Measurements from ENCODE around the gene UQCR10.

UQCR10 gene

GRCh38 chr22:29738118-29738815 is 28.9 kb upstream of the UQCR10 start:
- H3K27ac ChIP-seq (ENCODE audit: low read length): no peak overlapping the region
- H3K9me3 ChIP-seq (ENCODE audit: control insufficient read depth, low read depth, low read length): no peaks in the 10 kb centered on the region
- H3K4me1 ChIP-seq (ENCODE audit: control insufficient read depth, low read depth, low read length): peaks cover 10% of the 10 kb centered on the region
- no peak overlapping the region for H3K9ac ChIP-seq (ENCODE audit: low read length)
- no peak overlapping the region for H3K4me3 ChIP-seq (ENCODE audit: low read length)
- no peaks in the 10 kb centered on the region for H3K27me3 ChIP-seq (ENCODE audit: control insufficient read depth, insufficient read depth, low read length)
- H3K36me3 ChIP-seq (ENCODE audit: control insufficient read depth, low read depth, low read length): no peaks in the 10 kb centered on the region

GRCh38 chr22:29739346-29739875 is 27.8 kb upstream of the UQCR10 start:
- Histone ChIP-seq H3K27ac (ENCODE audit: low read length) (no peak overlapping the region), H3K4me3 (ENCODE audit: low read length) (no peak overlapping the region), H3K4me1 (ENCODE audit: control insufficient read depth, low read depth, low read length) (peaks cover 9% of the 10 kb centered on the region), H3K27me3 (ENCODE audit: control insufficient read depth, insufficient read depth, low read length) (no peaks in the 10 kb centered on the region), H3K9me3 (ENCODE audit: control insufficient read depth, low read depth, low read length) (no peaks in the 10 kb centered on the region), H3K9ac (ENCODE audit: low read length) (no peak overlapping the region), H3K36me3 (ENCODE audit: control insufficient read depth, low read depth, low read length) (no peaks in the 10 kb centered on the region)

GRCh38 chr22:29740216-29740615 is 27.0 kb upstream of the UQCR10 start:
- Histone ChIP-seq H3K4me3 (ENCODE audit: low read length) (no peak overlapping the region), H3K27ac (ENCODE audit: low read length) (no peak overlapping the region), H3K9me3 (ENCODE audit: control insufficient read depth, low read depth, low read length) (no peaks in the 10 kb centered on the region), H3K27me3 (ENCODE audit: control insufficient read depth, insufficient read depth, low read length) (no peaks in the 10 kb centered on the region), H3K9ac (ENCODE audit: low read length) (no peak overlapping the region), H3K36me3 (ENCODE audit: control insufficient read depth, low read depth, low read length) (no peaks in the 10 kb centered on the region), H3K4me1 (ENCODE audit: control insufficient read depth, low read depth, low read length) (peaks cover 1% of the 10 kb centered on the region)

- Histone ChIP-seq H3K9me3 (ENCODE audit: control insufficient read depth, low read depth, low read length) (no peaks in the 10 kb centered on the region), H3K9ac (ENCODE audit: low read length) (no peak overlapping the region), H3K27ac (ENCODE audit: low read length) (no peak overlapping the region), H3K36me3 (ENCODE audit: control insufficient read depth, low read depth, low read length) (no peaks in the 10 kb centered on the region), H3K4me3 (ENCODE audit: low read length) (no peak overlapping the region), H3K4me1 (ENCODE audit: control insufficient read depth, low read depth, low read length) (no peaks in the 10 kb centered on the region), H3K27me3 (ENCODE audit: control insufficient read depth, insufficient read depth, low read length) (no peaks in the 10 kb centered on the region)
Measured at GRCh38 chr22:29741926-29742325, 25.2 kb upstream of the UQCR10 start.

- no peaks in the 10 kb centered on the region for H3K9me3 ChIP-seq (ENCODE audit: control insufficient read depth, low read depth, low read length)
- no peaks in the 10 kb centered on the region for H3K4me1 ChIP-seq (ENCODE audit: control insufficient read depth, low read depth, low read length)
- no peak overlapping the region for H3K9ac ChIP-seq (ENCODE audit: low read length)
- H3K4me3 ChIP-seq (ENCODE audit: low read length): no peak overlapping the region
- no peaks in the 10 kb centered on the region for H3K36me3 ChIP-seq (ENCODE audit: control insufficient read depth, low read depth, low read length)
- H3K27me3 ChIP-seq (ENCODE audit: control insufficient read depth, insufficient read depth, low read length): no peaks in the 10 kb centered on the region
- no peak overlapping the region for H3K27ac ChIP-seq (ENCODE audit: low read length)
Measured at GRCh38 chr22:29742326-29742725, 24.8 kb upstream of the UQCR10 start.

GRCh38 chr22:29744902-29745301 is 22.3 kb upstream of the UQCR10 start:
- Histone ChIP-seq H3K4me3 (ENCODE audit: low read length) (no peak overlapping the region), H3K36me3 (ENCODE audit: control insufficient read depth, low read depth, low read length) (no peaks in the 10 kb centered on the region), H3K27me3 (ENCODE audit: control insufficient read depth, insufficient read depth, low read length) (no peaks in the 10 kb centered on the region), H3K9me3 (ENCODE audit: control insufficient read depth, low read depth, low read length) (no peaks in the 10 kb centered on the region), H3K27ac (ENCODE audit: low read length) (no peak overlapping the region), H3K4me1 (ENCODE audit: control insufficient read depth, low read depth, low read length) (no peaks in the 10 kb centered on the region), H3K9ac (ENCODE audit: low read length) (no peak overlapping the region)

- H3K27ac ChIP-seq (ENCODE audit: low read length): no peak overlapping the region
- no peaks in the 10 kb centered on the region for H3K9me3 ChIP-seq (ENCODE audit: control insufficient read depth, low read depth, low read length)
- no peaks in the 10 kb centered on the region for H3K4me1 ChIP-seq (ENCODE audit: control insufficient read depth, low read depth, low read length)
- no peaks in the 10 kb centered on the region for H3K36me3 ChIP-seq (ENCODE audit: control insufficient read depth, low read depth, low read length)
- H3K4me3 ChIP-seq (ENCODE audit: low read length): no peak overlapping the region
- H3K9ac ChIP-seq (ENCODE audit: low read length): no peak overlapping the region
- H3K27me3 ChIP-seq (ENCODE audit: control insufficient read depth, insufficient read depth, low read length): no peaks in the 10 kb centered on the region
Measured at GRCh38 chr22:29747832-29748231, 19.3 kb upstream of the UQCR10 start.

- Histone ChIP-seq H3K27ac (ENCODE audit: low read length) (no peak overlapping the region), H3K9me3 (ENCODE audit: control insufficient read depth, low read depth, low read length) (no peaks in the 10 kb centered on the region), H3K9ac (ENCODE audit: low read length) (no peak overlapping the region), H3K27me3 (ENCODE audit: control insufficient read depth, insufficient read depth, low read length) (no peaks in the 10 kb centered on the region), H3K36me3 (ENCODE audit: control insufficient read depth, low read depth, low read length) (no peaks in the 10 kb centered on the region), H3K4me1 (ENCODE audit: control insufficient read depth, low read depth, low read length) (no peaks in the 10 kb centered on the region), H3K4me3 (ENCODE audit: low read length) (no peak overlapping the region)
Measured at GRCh38 chr22:29748248-29748893, 18.8 kb upstream of the UQCR10 start.

GRCh38 chr22:29750029-29750428 is 17.1 kb upstream of the UQCR10 start:
- H3K27ac ChIP-seq (ENCODE audit: low read length): no peak overlapping the region
- H3K36me3 ChIP-seq (ENCODE audit: control insufficient read depth, low read depth, low read length): no peaks in the 10 kb centered on the region
- no peaks in the 10 kb centered on the region for H3K27me3 ChIP-seq (ENCODE audit: control insufficient read depth, insufficient read depth, low read length)
- H3K4me3 ChIP-seq (ENCODE audit: low read length): no peak overlapping the region
- no peaks in the 10 kb centered on the region for H3K9me3 ChIP-seq (ENCODE audit: control insufficient read depth, low read depth, low read length)
- no peak overlapping the region for H3K9ac ChIP-seq (ENCODE audit: low read length)
- no peaks in the 10 kb centered on the region for H3K4me1 ChIP-seq (ENCODE audit: control insufficient read depth, low read depth, low read length)

- Histone ChIP-seq H3K4me1 (ENCODE audit: control insufficient read depth, low read depth, low read length) (no peaks in the 10 kb centered on the region), H3K36me3 (ENCODE audit: control insufficient read depth, low read depth, low read length) (no peaks in the 10 kb centered on the region), H3K27me3 (ENCODE audit: control insufficient read depth, insufficient read depth, low read length) (no peaks in the 10 kb centered on the region), H3K9ac (ENCODE audit: low read length) (no peak overlapping the region), H3K9me3 (ENCODE audit: control insufficient read depth, low read depth, low read length) (no peaks in the 10 kb centered on the region), H3K4me3 (ENCODE audit: low read length) (no peak overlapping the region), H3K27ac (ENCODE audit: low read length) (no peak overlapping the region)
Measured at GRCh38 chr22:29750559-29751538, 16.3 kb upstream of the UQCR10 start.

GRCh38 chr22:29751669-29752068 is 15.5 kb upstream of the UQCR10 start:
- Histone ChIP-seq H3K9ac (ENCODE audit: low read length) (no peak overlapping the region), H3K36me3 (ENCODE audit: control insufficient read depth, low read depth, low read length) (no peaks in the 10 kb centered on the region), H3K9me3 (ENCODE audit: control insufficient read depth, low read depth, low read length) (no peaks in the 10 kb centered on the region), H3K4me3 (ENCODE audit: low read length) (no peak overlapping the region), H3K27me3 (ENCODE audit: control insufficient read depth, insufficient read depth, low read length) (no peaks in the 10 kb centered on the region), H3K4me1 (ENCODE audit: control insufficient read depth, low read depth, low read length) (no peaks in the 10 kb centered on the region), H3K27ac (ENCODE audit: low read length) (no peak overlapping the region)
